OCI-LY3 (cell line): ENCODE data around the gene PARVA.

Experiments used
- CTCF ChIP-seq: fragments of 200-600, 300-600 bp; sonication (generic); IDR thresholded peaks from 2 replicates; pipeline ENCODE4 v1.5.1; 2014; ENCODE audit warnings: antibody characterized with exemption, low read length, low read depth
- EZH2phosphoT487 ChIP-seq: fragments of 200-600 bp; shearing (Covaris generic); IDR thresholded peaks from 2 replicates; pipeline ENCODE4 v1.6.1; 2018; ENCODE audit warnings: antibody characterized with exemption, mixed run types, low read depth

- TF ChIP-seq CTCF (no peak), EZH2phosphoT487 (no peak)
Measured at GRCh38 chr11:12460466-12460865, 83.1 kb downstream of the PARVA start.
